Measurements from ENCODE around the gene KRTAP5-2. TPM values are rescaled to one million over a fixed set of nuclear protein-coding genes. Genes with fewer than 3 reads are reported as not detected.

KRTAP5-2 gene
- total RNA-seq, 1 donor from 2014 or later, result not detected

DNA sequence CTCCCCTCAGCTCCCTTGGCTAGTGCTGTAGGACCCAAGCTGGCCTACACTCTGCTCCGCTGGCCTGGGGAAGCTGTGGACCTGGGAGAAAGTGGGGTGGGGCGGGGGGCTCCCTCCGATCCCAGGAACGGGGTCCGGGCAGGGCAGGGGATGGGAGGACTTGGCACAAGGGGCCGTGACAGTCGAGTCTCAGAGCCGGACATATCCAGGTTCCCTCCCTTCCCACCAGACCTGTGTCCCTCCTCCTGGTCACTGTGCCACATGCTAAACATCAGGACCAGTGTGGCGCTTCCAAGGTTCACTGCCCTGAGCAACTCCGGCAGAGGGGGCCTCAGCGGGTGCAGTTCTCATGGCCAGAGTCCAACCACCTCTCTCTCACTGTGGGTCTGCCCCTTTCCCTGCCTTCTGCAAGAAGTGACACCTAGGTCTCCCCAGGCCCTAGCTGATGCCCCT lies 28.1 kb downstream of the KRTAP5-2 start:
- no peaks in the 10 kb centered on the region for H3K36me3 Mint-ChIP-seq (ENCODE audit: low read depth, unreplicated experiment)
- TF ChIP-seq, protein P1, sequence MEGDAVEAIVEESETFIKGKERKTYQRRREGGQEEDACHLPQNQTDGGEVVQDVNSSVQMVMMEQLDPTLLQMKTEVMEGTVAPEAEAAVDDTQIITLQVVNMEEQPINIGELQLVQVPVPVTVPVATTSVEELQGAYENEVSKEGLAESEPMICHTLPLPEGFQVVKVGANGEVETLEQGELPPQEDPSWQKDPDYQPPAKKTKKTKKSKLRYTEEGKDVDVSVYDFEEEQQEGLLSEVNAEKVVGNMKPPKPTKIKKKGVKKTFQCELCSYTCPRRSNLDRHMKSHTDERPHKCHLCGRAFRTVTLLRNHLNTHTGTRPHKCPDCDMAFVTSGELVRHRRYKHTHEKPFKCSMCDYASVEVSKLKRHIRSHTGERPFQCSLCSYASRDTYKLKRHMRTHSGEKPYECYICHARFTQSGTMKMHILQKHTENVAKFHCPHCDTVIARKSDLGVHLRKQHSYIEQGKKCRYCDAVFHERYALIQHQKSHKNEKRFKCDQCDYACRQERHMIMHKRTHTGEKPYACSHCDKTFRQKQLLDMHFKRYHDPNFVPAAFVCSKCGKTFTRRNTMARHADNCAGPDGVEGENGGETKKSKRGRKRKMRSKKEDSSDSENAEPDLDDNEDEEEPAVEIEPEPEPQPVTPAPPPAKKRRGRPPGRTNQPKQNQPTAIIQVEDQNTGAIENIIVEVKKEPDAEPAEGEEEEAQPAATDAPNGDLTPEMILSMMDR (IDR thresholded peaks at IDR 0.05; ENCODE audit: unreplicated experiment), result no peak
- no peaks in the 10 kb centered on the region for H3K9me3 Mint-ChIP-seq (ENCODE audit: unreplicated experiment)
- peak; percentile 6 for DNase-seq (ENCODE audit: low spot score)
- H3K27ac Mint-ChIP-seq (ENCODE audit: unreplicated experiment), result no peak overlapping the region
- no peak overlapping the region for H3K4me3 Mint-ChIP-seq (ENCODE audit: unreplicated experiment)
- H3K4me1 Mint-ChIP-seq (ENCODE audit: unreplicated experiment), result peaks cover 2% of the 10 kb centered on the region
- H3K27me3 Mint-ChIP-seq (ENCODE audit: unreplicated experiment), result peaks cover 15% of the 10 kb centered on the region

GRCh38 chr11:1569251-1569780 lies 28.8 kb downstream of the KRTAP5-2 start:
- Mint-ChIP-seq H3K27ac (ENCODE audit: unreplicated experiment) (no peak overlapping the region), H3K4me3 (ENCODE audit: unreplicated experiment) (no peak overlapping the region), H3K9me3 (ENCODE audit: unreplicated experiment) (no peaks in the 10 kb centered on the region), H3K4me1 (ENCODE audit: unreplicated experiment) (no peaks in the 10 kb centered on the region), H3K36me3 (ENCODE audit: low read depth, unreplicated experiment) (no peaks in the 10 kb centered on the region), H3K27me3 (ENCODE audit: unreplicated experiment) (peaks cover 15% of the 10 kb centered on the region)
- DNase-seq (ENCODE audit: low spot score), result no peak
- TF ChIP-seq, protein P1 (IDR thresholded peaks at IDR 0.05; ENCODE audit: unreplicated experiment), result no peak

DNA sequence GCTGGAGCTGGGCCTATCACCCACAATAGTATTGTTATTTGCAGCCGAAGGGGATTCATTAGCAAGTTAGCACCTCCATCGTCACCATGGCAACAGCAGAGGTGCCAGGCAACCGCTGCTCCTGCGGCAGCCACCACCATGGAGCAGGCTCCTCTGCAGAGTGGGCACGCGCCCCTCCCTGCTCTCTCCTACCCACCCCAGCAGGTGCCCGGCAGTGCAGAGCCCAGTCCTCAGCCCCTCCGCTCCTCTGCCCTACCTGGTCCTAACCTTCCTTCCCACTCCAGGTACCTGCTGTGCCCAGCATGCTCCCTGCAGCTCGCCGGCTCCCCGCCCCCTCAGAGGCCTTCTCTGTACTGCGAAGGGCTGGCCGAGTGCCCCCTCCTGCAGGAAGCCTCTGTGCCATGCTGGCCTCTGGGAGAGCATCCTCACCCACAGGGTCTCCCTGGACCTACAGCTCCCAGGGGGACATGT lies 29.6 kb downstream of the KRTAP5-2 start:
- no peaks in the 10 kb centered on the region for H3K4me1 Mint-ChIP-seq (ENCODE audit: unreplicated experiment)
- no peaks in the 10 kb centered on the region for H3K9me3 Mint-ChIP-seq (ENCODE audit: unreplicated experiment)
- H3K36me3 Mint-ChIP-seq (ENCODE audit: low read depth, unreplicated experiment), result no peaks in the 10 kb centered on the region
- no peak overlapping the region for H3K4me3 Mint-ChIP-seq (ENCODE audit: unreplicated experiment)
- peaks cover 15% of the 10 kb centered on the region for H3K27me3 Mint-ChIP-seq (ENCODE audit: unreplicated experiment)
- peak; percentile 14 for DNase-seq (ENCODE audit: low spot score)
- H3K27ac Mint-ChIP-seq (ENCODE audit: unreplicated experiment), result no peak overlapping the region
- TF ChIP-seq, protein P1 (IDR thresholded peaks at IDR 0.05; ENCODE audit: unreplicated experiment), result no peak

DNA sequence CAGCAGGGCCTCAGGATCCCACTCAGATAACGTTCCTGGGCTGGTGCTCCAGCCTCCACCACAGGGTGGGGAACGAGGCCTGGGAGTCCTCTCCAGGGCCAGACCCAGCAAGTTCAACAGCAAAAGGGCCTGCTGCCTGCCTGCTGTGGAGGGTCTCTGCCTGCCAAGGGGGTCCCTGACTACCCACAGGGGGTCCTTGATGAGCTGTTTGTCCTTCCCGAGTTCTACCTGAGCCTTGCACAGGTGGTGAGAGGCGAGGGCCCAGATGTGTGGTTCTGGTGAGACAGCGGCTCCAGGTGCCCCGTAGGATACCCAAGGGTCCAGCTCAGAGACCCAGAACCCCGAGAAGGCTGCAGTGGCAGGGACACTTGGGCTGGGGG lies 30.4 kb downstream of the KRTAP5-2 start:
- Mint-ChIP-seq H3K9me3 (ENCODE audit: unreplicated experiment) (no peaks in the 10 kb centered on the region), H3K4me3 (ENCODE audit: unreplicated experiment) (no peak overlapping the region), H3K4me1 (ENCODE audit: unreplicated experiment) (no peaks in the 10 kb centered on the region), H3K36me3 (ENCODE audit: low read depth, unreplicated experiment) (no peaks in the 10 kb centered on the region), H3K27me3 (ENCODE audit: unreplicated experiment) (peaks cover 17% of the 10 kb centered on the region), H3K27ac (ENCODE audit: unreplicated experiment) (no peak overlapping the region)
- TF ChIP-seq, protein P1 (IDR thresholded peaks at IDR 0.05; ENCODE audit: unreplicated experiment), result no peak
- no peak for DNase-seq (ENCODE audit: low spot score)

GRCh38 chr11:1567052-1567720 lies 30.9 kb downstream of the KRTAP5-2 start:
- Mint-ChIP-seq H3K4me3 (ENCODE audit: unreplicated experiment) (no peak overlapping the region), H3K27ac (ENCODE audit: unreplicated experiment) (no peak overlapping the region), H3K4me1 (ENCODE audit: unreplicated experiment) (no peaks in the 10 kb centered on the region), H3K27me3 (ENCODE audit: unreplicated experiment) (peaks cover 21% of the 10 kb centered on the region), H3K9me3 (ENCODE audit: unreplicated experiment) (no peaks in the 10 kb centered on the region), H3K36me3 (ENCODE audit: low read depth, unreplicated experiment) (no peaks in the 10 kb centered on the region)
- DNase-seq (ENCODE audit: low spot score), result peak; percentile 7
- TF ChIP-seq, protein P1 (IDR thresholded peaks at IDR 0.05; ENCODE audit: unreplicated experiment), result no peak
